ENCODE data around the gene MRC1.

Gene MRC1

DNA sequence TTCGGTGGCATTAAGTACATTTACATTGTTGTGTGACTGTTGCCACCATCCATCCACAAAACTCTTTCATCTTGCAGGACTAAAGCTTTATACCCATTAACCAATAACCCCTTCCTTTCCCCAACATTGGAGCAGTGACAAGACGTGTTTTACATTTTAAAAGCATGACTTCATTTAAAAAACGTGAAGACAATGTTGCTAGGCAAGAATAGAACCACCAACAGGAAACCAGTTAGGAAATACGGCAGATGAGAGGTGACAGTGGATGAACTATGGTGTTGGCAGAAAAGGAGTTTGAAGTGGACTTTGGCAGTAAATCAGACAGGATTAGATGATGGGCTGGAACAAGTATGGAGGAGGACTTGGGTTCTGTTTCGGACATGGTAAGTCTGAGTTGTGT, 40.2 kb upstream of the MRC1 start:
- TF ChIP-seq SIN3A (IDR thresholded peaks at IDR 0.05; ENCODE audit: borderline replicate concordance, insufficient read depth, low read length): no peak
- no peak for TF ChIP-seq POLR2AphosphoS5 (IDR thresholded peaks at IDR 0.05; ENCODE audit: low read depth, low read length)
- TF ChIP-seq REST (IDR thresholded peaks at IDR 0.05; ENCODE audit: insufficient read depth in 1 of 2, low read depth in 2 of 2, low read length in 2 of 2): no peak
- TF ChIP-seq TAF1 (IDR thresholded peaks at IDR 0.05; ENCODE audit: borderline replicate concordance, insufficient read depth, low read length): no peak
- TF ChIP-seq FOXP2 (optimal IDR thresholded peaks at IDR 0.05; ENCODE audit: borderline replicate concordance, extremely low read depth, extremely low read length, insufficient read depth): no peak

DNA sequence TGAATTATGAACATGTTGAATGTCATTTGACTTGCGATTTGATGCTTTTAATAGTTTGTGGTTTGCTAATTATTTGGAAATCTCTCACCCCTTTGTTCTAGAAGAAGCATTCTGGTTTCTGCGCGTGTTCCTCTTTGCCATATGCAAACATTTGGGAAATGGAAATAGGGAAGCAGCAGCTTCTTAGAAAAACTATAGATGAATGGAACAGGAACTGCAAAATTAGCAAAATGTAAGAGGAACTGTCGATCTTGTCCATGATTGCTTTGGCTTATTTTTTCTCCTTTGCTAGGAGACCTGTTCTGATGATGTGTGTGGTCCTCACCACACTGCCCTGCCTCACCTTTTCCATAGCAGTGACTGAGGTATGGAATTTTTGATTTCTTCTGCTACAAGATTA, 38.1 kb upstream of the MRC1 start:
- TF ChIP-seq FOXP2 (optimal IDR thresholded peaks at IDR 0.05; ENCODE audit: borderline replicate concordance, extremely low read depth, extremely low read length, insufficient read depth) (no peak), SIN3A (IDR thresholded peaks at IDR 0.05; ENCODE audit: borderline replicate concordance, insufficient read depth, low read length) (no peak), TAF1 (IDR thresholded peaks at IDR 0.05; ENCODE audit: borderline replicate concordance, insufficient read depth, low read length) (no peak), REST (IDR thresholded peaks at IDR 0.05; ENCODE audit: insufficient read depth in 1 of 2, low read depth in 2 of 2, low read length in 2 of 2) (no peak), POLR2AphosphoS5 (IDR thresholded peaks at IDR 0.05; ENCODE audit: low read depth, low read length) (no peak)

DNA sequence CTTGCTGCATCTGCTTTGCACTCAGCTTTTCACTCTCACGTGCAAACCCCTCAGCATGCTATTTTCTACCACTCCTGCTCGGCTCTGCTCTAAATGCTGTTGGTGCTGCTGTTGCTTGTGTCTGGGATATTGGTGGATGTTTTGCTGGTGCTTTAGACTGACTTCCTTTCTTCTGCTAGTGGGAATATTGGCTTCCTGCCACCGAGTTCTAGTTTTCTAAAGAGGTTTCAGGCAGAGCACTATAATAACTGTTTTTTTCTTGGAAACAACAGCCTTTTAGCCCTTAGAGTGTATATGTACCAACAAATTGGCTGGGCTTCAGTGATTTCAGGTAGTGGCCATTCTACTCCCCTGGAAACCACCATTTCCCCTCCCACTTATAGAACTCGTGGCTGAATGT, 29.4 kb upstream of the MRC1 start:
- no peak for TF ChIP-seq FOXP2 (optimal IDR thresholded peaks at IDR 0.05; ENCODE audit: borderline replicate concordance, extremely low read depth, extremely low read length, insufficient read depth)
- no peak for TF ChIP-seq POLR2AphosphoS5 (IDR thresholded peaks at IDR 0.05; ENCODE audit: low read depth, low read length)
- TF ChIP-seq TAF1 (IDR thresholded peaks at IDR 0.05; ENCODE audit: borderline replicate concordance, insufficient read depth, low read length): no peak
- TF ChIP-seq REST (IDR thresholded peaks at IDR 0.05; ENCODE audit: insufficient read depth in 1 of 2, low read depth in 2 of 2, low read length in 2 of 2): no peak
- TF ChIP-seq SIN3A (IDR thresholded peaks at IDR 0.05; ENCODE audit: borderline replicate concordance, insufficient read depth, low read length): no peak

- no peak for TF ChIP-seq REST (IDR thresholded peaks at IDR 0.05; ENCODE audit: insufficient read depth in 1 of 2, low read depth in 2 of 2, low read length in 2 of 2)
- no peak for TF ChIP-seq TAF1 (IDR thresholded peaks at IDR 0.05; ENCODE audit: borderline replicate concordance, insufficient read depth, low read length)
- no peak for TF ChIP-seq POLR2AphosphoS5 (IDR thresholded peaks at IDR 0.05; ENCODE audit: low read depth, low read length)
- no peak for TF ChIP-seq FOXP2 (optimal IDR thresholded peaks at IDR 0.05; ENCODE audit: borderline replicate concordance, extremely low read depth, extremely low read length, insufficient read depth)
- TF ChIP-seq SIN3A (IDR thresholded peaks at IDR 0.05; ENCODE audit: borderline replicate concordance, insufficient read depth, low read length): no peak
Measured at GRCh38 chr10:17780727-17781126, 28.4 kb upstream of the MRC1 start.

DNA sequence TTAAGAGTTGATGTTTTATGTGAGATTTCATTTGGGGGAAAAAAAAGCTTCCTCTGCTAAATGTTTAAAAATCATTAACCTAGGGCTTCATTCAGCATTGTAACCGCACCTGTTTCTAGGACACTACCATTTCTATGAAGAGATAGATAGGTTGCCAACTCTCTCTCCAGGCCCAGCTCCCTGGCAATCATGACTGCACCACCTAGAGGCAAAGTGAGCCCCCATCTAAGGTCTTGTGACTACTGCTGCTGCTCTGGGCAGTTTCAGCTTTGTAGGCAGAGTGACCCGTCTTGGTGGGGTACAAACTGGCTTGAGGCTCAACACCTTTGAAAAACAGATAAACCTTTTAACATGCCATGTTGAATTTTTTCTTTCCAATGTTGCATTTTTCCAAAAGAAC, 27.3 kb upstream of the MRC1 start:
- TF ChIP-seq REST (IDR thresholded peaks at IDR 0.05; ENCODE audit: insufficient read depth in 1 of 2, low read depth in 2 of 2, low read length in 2 of 2) (no peak), SIN3A (IDR thresholded peaks at IDR 0.05; ENCODE audit: borderline replicate concordance, insufficient read depth, low read length) (no peak), POLR2AphosphoS5 (IDR thresholded peaks at IDR 0.05; ENCODE audit: low read depth, low read length) (no peak), TAF1 (IDR thresholded peaks at IDR 0.05; ENCODE audit: borderline replicate concordance, insufficient read depth, low read length) (no peak), FOXP2 (optimal IDR thresholded peaks at IDR 0.05; ENCODE audit: borderline replicate concordance, extremely low read depth, extremely low read length, insufficient read depth) (no peak)
